ENCODE data around the gene IFT80.

GRCh38 chr3:160330109-160330508, 68.9 kb downstream of the IFT80 start:
- no peak for TF ChIP-seq CTCF (conservative IDR thresholded peaks at IDR 0.05)
- TF ChIP-seq EZH2 (IDR thresholded peaks at IDR 0.05; ENCODE audit: low read depth): no peak

Data from PC-9 (cell line).